WERI-Rb-1 (cell line): ENCODE data around the gene LTA4H.

Experiments
- DNase-seq: peaks from one replicate; pipeline ENCODE4 v3.0.0-alpha.2; 2020
- H3K27ac ChIP-seq: fragments of 250-450 bp; sonication (Bioruptor Pico); 2 replicates; pipeline ENCODE4 v1.5.1; 2020; ENCODE audit warnings: mild to moderate bottlenecking, moderate library complexity
- H3K27me3 ChIP-seq: fragments of 250-450 bp; sonication (Bioruptor Pico); 2 replicates; pipeline ENCODE4 v1.5.1; 2021; ENCODE audit warnings: mild to moderate bottlenecking, low read depth, moderate library complexity; ENCODE audit not compliant: insufficient read depth, severe bottlenecking
- H3K36me3 ChIP-seq: fragments of 250-450 bp; sonication (Bioruptor Pico); 2 replicates; pipeline ENCODE4 v1.5.1; 2020; ENCODE audit warnings: mild to moderate bottlenecking, moderate library complexity
- H3K4me3 ChIP-seq: 2 replicates; pipeline ENCODE4 v1.5.1; 2011; ENCODE audit warnings: low read depth, mild to moderate bottlenecking, control low read depth, low read length
- H3K9me3 ChIP-seq: fragments of 250-450 bp; sonication (Bioruptor Pico); 2 replicates; pipeline ENCODE4 v1.5.1; 2021; ENCODE audit warnings: mild to moderate bottlenecking, moderate library complexity; ENCODE audit not compliant: severe bottlenecking
- CTCF ChIP-seq: IDR thresholded peaks from 2 replicates; pipeline ENCODE4 v1.5.1; 2011; ENCODE audit warnings: low read depth, mild to moderate bottlenecking, control low read depth, inconsistent platforms, low read length

LTA4H gene

GRCh38 chr12:96044017-96044942 is 8.9 kb upstream of the LTA4H start:
- Histone ChIP-seq H3K9me3 (no peaks in the 10 kb centered on the region), H3K4me3 (no peak overlapping the region), H3K27ac (no peak overlapping the region), H3K27me3 (no peaks in the 10 kb centered on the region), H3K36me3 (no peaks in the 10 kb centered on the region)
- DNase-seq: no peak
- TF ChIP-seq CTCF: no peak

GRCh38 chr12:96041181-96041580 is 5.8 kb upstream of the LTA4H start:
- no peaks in the 10 kb centered on the region for H3K36me3 ChIP-seq
- no peaks in the 10 kb centered on the region for H3K27me3 ChIP-seq
- no peak overlapping the region for H3K27ac ChIP-seq
- no peaks in the 10 kb centered on the region for H3K9me3 ChIP-seq
- no peak for DNase-seq
- TF ChIP-seq CTCF: no peak
- H3K4me3 ChIP-seq: no peak overlapping the region

- Histone ChIP-seq H3K27ac (no peak overlapping the region), H3K9me3 (no peaks in the 10 kb centered on the region), H3K36me3 (no peaks in the 10 kb centered on the region), H3K27me3 (no peaks in the 10 kb centered on the region), H3K4me3 (no peak overlapping the region)
- no peak for DNase-seq
- no peak for TF ChIP-seq CTCF
These were observed 5.1 kb upstream of the LTA4H start for GRCh38 chr12:96040305-96041133.

- no peak for TF ChIP-seq CTCF
- no peak for DNase-seq
These were observed 4.1 kb upstream of the LTA4H start for GRCh38 chr12:96039516-96039915.

GRCh38 chr12:96036765-96037455 is 1.5 kb upstream of the LTA4H start:
- no peaks in the 10 kb centered on the region for H3K9me3 ChIP-seq
- no peak for DNase-seq
- no peaks in the 10 kb centered on the region for H3K27me3 ChIP-seq
- H3K27ac ChIP-seq: no peak overlapping the region
- no peak for TF ChIP-seq CTCF
- H3K4me3 ChIP-seq: no peak overlapping the region
- H3K36me3 ChIP-seq: no peaks in the 10 kb centered on the region

More at GRCh38 chr12:96039516-96039915, 4.1 kb upstream of the LTA4H start:
- no peaks in the 10 kb centered on the region for H3K36me3 ChIP-seq
- no peaks in the 10 kb centered on the region for H3K27me3 ChIP-seq
- H3K9me3 ChIP-seq: no peaks in the 10 kb centered on the region
- H3K4me3 ChIP-seq: no peak overlapping the region
- H3K27ac ChIP-seq: no peak overlapping the region
